Thyroid gland (tissue), 4 donors: ENCODE data around the gene CDK5RAP2. TPM values are rescaled to one million over a fixed set of nuclear protein-coding genes. Genes with fewer than 3 reads are reported as not detected.

Experiments
- DNase-seq, 2 donors: peaks; one replicate each; pipeline ENCODE4 v3.0.0-alpha.2; 2019
- H3K27ac ChIP-seq, 3 donors: fragments of 200-600 bp; sonication (generic); 1 replicate in 2 of 3; 2 replicates in 1 of 3; pipeline ENCODE4 v1.5.1; 2016 to 2019; ENCODE audit warnings: mild to moderate bottlenecking in 1 of 3, moderate library complexity in 1 of 3
- H3K27me3 ChIP-seq: fragments of 200-600 bp; sonication (generic); one replicate; pipeline ENCODE4 v1.5.1; 2019
- H3K36me3 ChIP-seq, 2 donors: fragments of 200-600 bp; sonication (generic); one replicate each; pipeline ENCODE4 v1.5.1; 2016 to 2019
- H3K4me1 ChIP-seq, 2 donors: fragments of 200-600 bp; sonication (generic); one replicate each; pipeline ENCODE4 v1.5.1; 2017 to 2019
- H3K4me3 ChIP-seq, 3 donors: fragments of 200-600 bp; sonication (generic); replicated peaks in 1 of 3; 1 replicate in 2 of 3; 2 replicates in 1 of 3; pipeline ENCODE4 v1.5.1; 2016; ENCODE audit warnings: mild to moderate bottlenecking in 1 of 3
- H3K9me3 ChIP-seq: fragments of 200-600 bp; sonication (generic); one replicate; pipeline ENCODE4 v1.5.1; 2017
- POLR2A ChIP-seq, 2 donors: fragments of 450-650 bp; IDR thresholded peaks; one replicate each; pipeline ENCODE4 v1.6.1; 2017; ENCODE audit warnings: antibody characterized with exemption in 2 of 2, mild to moderate bottlenecking in 2 of 2, moderate library complexity in 1 of 2
- WGBS, 2 donors: methylation state at CpG; one replicate each; pipeline ENCODE4 v1.1.5; 2017; 5-methylcytosine and 5-hydroxymethylcytosine counted together
- intact Hi-C: fragments of 100-400 bp; cut with DNase I; formaldehyde crosslinking; loops from one replicate; pipeline ENCODE4 v1.15.1; 2023
- total RNA-seq, 4 donors: library from RNA; depleted of rRNA; stranded (reverse); fragments of >200 nt; gene quantifications; one replicate each; pipeline ENCODE4 v1.2.3, GENCODE V29; 2016
- TF ChIP-seq, protein P1 (sequence below), 6 experiments: fragments of 200-600 bp in 3 of 6; fragments of 450-650 bp in 3 of 6; sonication (generic) in 3 of 6; IDR thresholded peaks; one replicate each; pipeline ENCODE4 v1.5.1; 2016 to 2019; ENCODE audit warnings: antibody characterized with exemption in 6 of 6, mild to moderate bottlenecking in 2 of 6, inconsistent platforms in 1 of 6, moderate library complexity in 1 of 6

Gene CDK5RAP2
- total RNA-seq, 4 donors from 2014 or later: 39.5 to 51.9 (median 46.9) TPM

GRCh38 chr9:120447959-120448500, 131.9 kb downstream of the CDK5RAP2 start:
- intact Hi-C loops: no loop called here
- H3K27me3 ChIP-seq: no peaks in the 10 kb centered on the region
- H3K27ac ChIP-seq: no peak overlapping the region
- TF ChIP-seq, protein P1, sequence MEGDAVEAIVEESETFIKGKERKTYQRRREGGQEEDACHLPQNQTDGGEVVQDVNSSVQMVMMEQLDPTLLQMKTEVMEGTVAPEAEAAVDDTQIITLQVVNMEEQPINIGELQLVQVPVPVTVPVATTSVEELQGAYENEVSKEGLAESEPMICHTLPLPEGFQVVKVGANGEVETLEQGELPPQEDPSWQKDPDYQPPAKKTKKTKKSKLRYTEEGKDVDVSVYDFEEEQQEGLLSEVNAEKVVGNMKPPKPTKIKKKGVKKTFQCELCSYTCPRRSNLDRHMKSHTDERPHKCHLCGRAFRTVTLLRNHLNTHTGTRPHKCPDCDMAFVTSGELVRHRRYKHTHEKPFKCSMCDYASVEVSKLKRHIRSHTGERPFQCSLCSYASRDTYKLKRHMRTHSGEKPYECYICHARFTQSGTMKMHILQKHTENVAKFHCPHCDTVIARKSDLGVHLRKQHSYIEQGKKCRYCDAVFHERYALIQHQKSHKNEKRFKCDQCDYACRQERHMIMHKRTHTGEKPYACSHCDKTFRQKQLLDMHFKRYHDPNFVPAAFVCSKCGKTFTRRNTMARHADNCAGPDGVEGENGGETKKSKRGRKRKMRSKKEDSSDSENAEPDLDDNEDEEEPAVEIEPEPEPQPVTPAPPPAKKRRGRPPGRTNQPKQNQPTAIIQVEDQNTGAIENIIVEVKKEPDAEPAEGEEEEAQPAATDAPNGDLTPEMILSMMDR (IDR thresholded peaks at IDR 0.05): no peak
- no peak for TF ChIP-seq POLR2A (IDR thresholded peaks at IDR 0.05)
- peaks cover 0 to 6% of the 10 kb centered on the region in 2 donors for H3K4me1 ChIP-seq
- WGBS, 2 donors: 98 to 99% methylated on average over 9 of the region's 9 CpGs
- H3K36me3 ChIP-seq: peaks cover 0 to 4% of the 10 kb centered on the region in 2 donors
- H3K9me3 ChIP-seq: no peaks in the 10 kb centered on the region
- DNase-seq: no peak
- no peak overlapping the region for H3K4me3 ChIP-seq

DNA sequence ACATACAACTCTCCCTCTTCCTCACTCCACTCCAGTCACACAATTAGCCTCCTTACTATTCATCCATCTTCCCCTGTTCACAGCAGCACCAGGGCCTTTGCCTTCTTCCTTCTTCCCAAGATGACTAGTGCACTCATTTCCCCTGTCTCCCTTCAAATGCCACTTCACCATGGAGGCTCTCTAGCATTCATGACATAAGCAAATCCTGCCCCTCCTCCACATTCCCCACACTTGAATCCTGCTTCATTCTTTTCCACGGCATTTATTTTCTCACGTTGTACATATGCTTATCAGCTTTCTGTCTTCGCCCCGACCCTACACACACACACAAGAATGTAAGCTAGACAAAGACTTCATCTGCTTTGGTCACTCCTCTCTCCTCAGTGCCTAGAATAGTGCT, 133.3 kb downstream of the CDK5RAP2 start:
- DNase-seq: no peak
- Histone ChIP-seq H3K9me3 (no peaks in the 10 kb centered on the region), H3K27me3 (no peaks in the 10 kb centered on the region), H3K27ac (no peak overlapping the region), H3K4me3 (no peak overlapping the region), H3K4me1 (peaks cover 0 to 6% of the 10 kb centered on the region in 2 donors), H3K36me3 (peaks cover 0 to 5% of the 10 kb centered on the region in 2 donors)
- WGBS, 2 donors: 92% methylated on average over 4 of the region's 4 CpGs
- intact Hi-C loops: no loop called here
- TF ChIP-seq, protein P1 (IDR thresholded peaks at IDR 0.05): no peak
- TF ChIP-seq POLR2A (IDR thresholded peaks at IDR 0.05): no peak

DNA sequence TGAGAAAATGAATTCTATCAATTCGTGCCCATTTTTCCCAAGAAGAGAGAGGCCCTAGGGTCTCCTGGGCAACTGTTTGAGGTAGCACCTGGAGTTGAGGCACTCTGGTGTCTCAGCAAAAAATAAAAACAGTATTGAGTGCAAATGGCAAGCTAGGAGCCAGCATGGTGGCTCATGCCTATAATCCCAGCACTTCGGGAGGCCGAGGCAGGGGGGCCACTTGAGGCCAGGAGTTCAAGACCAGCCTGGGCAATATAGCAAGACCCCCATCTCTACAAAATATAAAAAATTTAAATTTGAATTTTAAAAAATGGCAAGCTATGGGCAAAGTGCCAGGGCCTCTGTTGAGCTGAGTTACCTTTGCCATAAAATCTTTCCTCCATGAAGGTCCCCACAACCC, 136.0 kb downstream of the CDK5RAP2 start:
- Histone ChIP-seq H3K4me3 (no peak overlapping the region), H3K27me3 (no peaks in the 10 kb centered on the region), H3K4me1 (peaks cover 0 to 6% of the 10 kb centered on the region in 2 donors), H3K36me3 (peaks cover 0 to 8% of the 10 kb centered on the region in 2 donors), H3K9me3 (no peaks in the 10 kb centered on the region), H3K27ac (no peak overlapping the region)
- no peak for DNase-seq
- 93 to 94% methylated on average over 3 of the region's 3 CpGs for WGBS, 2 donors
- no peak for TF ChIP-seq POLR2A (IDR thresholded peaks at IDR 0.05)
- TF ChIP-seq, protein P1 (IDR thresholded peaks at IDR 0.05): no peak
- intact Hi-C loops: no loop called here

- peaks cover 0 to 9% of the 10 kb centered on the region in 2 donors for H3K36me3 ChIP-seq
- DNase-seq: peak in 1 of 2 donors; percentile 8
- H3K4me3 ChIP-seq: no peak overlapping the region
- H3K9me3 ChIP-seq: no peaks in the 10 kb centered on the region
- no peaks in the 10 kb centered on the region for H3K27me3 ChIP-seq
- peaks cover 0 to 6% of the 10 kb centered on the region in 2 donors for H3K4me1 ChIP-seq
- TF ChIP-seq, protein P1 (IDR thresholded peaks at IDR 0.05): no peak
- no peak for TF ChIP-seq POLR2A (IDR thresholded peaks at IDR 0.05)
- WGBS, 2 donors: 38 to 42% methylated on average over 2 of the region's 2 CpGs
- intact Hi-C loops: no loop called here
- H3K27ac ChIP-seq: no peak overlapping the region
These were observed 136.5 kb downstream of the CDK5RAP2 start for GRCh38 chr9:120443489-120443888.

DNA sequence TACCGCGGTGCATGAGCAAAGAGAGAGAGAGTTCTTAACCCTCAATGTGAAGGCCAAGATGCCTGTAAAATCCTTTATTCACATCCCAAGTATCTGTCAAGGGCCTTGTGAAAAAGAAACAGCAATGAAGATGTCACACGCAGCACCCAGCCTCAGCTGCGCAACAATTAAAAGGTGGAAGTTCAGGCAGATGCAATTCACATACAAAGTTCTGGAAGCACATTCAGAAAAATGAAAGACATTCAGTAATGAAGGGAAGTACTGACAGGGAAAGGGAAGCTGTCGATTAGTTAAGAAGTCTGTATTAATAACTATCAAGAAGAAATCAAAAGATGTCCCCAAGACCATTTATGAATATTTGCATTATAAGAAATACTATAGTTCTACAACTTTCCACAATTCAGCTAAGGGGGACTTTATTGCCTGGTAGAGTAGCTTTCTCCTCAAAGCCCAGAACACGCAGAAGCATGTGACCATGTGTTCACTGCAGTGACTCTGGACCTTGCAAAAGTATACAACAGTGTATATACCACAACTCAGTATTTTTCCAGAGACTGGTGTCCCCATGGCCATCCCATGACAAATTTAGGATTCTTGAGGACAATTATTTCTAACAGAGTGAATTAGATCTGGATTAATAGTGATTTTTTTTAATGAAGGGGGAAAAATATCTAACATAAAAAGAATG, 137.5 kb downstream of the CDK5RAP2 start:
- DNase-seq: no peak
- TF ChIP-seq POLR2A (IDR thresholded peaks at IDR 0.05): no peak
- TF ChIP-seq, protein P1 (IDR thresholded peaks at IDR 0.05): no peak
- Histone ChIP-seq H3K36me3 (peaks cover 0 to 9% of the 10 kb centered on the region in 2 donors), H3K27me3 (no peaks in the 10 kb centered on the region), H3K27ac (no peak overlapping the region), H3K4me1 (peaks cover 0 to 6% of the 10 kb centered on the region in 2 donors), H3K4me3 (no peak overlapping the region), H3K9me3 (no peaks in the 10 kb centered on the region)
- intact Hi-C loops: no loop called here
- 76 to 77% methylated on average over 6 of the region's 6 CpGs for WGBS, 2 donors
